Loucy (cell line): ENCODE measurements around the gene RPTOR.

Experiments used
- H2AFZ ChIP-seq: fragments of 200-600 bp; sonication (generic); 2 replicates; pipeline ENCODE4 v1.6.0; 2016; ENCODE audit warnings: antibody characterized with exemption, mild to moderate bottlenecking, low read length, moderate library complexity
- H3F3A ChIP-seq: fragments of 200-600 bp; 2 replicates; pipeline ENCODE4 v1.6.0; 2016; ENCODE audit warnings: antibody characterized with exemption, low read depth, mild to moderate bottlenecking
- H3K27me3 ChIP-seq: fragments of 200-600 bp; sonication (generic); 2 replicates; pipeline ENCODE4 v1.6.1; 2014; ENCODE audit warnings: low read length, mild to moderate bottlenecking; ENCODE audit not compliant: insufficient read depth, poor library complexity, severe bottlenecking
- H3K36me3 ChIP-seq: fragments of 200-600 bp; sonication (generic); 2 replicates; pipeline ENCODE4 v1.6.1; 2016; ENCODE audit warnings: low read length; ENCODE audit not compliant: insufficient read depth
- H3K4me1 ChIP-seq: fragments of 200-600 bp; sonication (generic); 2 replicates; pipeline ENCODE4 v1.5.1; 2014; ENCODE audit warnings: low read length, mild to moderate bottlenecking; ENCODE audit not compliant: insufficient read depth, poor library complexity, severe bottlenecking
- H3K4me2 ChIP-seq: fragments of 200-600 bp; sonication (generic); 2 replicates; pipeline ENCODE4 v1.6.0; 2014; ENCODE audit warnings: antibody characterized with exemption, low read length, low read depth, mild to moderate bottlenecking; ENCODE audit not compliant: poor library complexity, severe bottlenecking
- H3K4me3 ChIP-seq: fragments of 200-600 bp; sonication (generic); 2 replicates; pipeline ENCODE4 v1.5.1; 2014; ENCODE audit warnings: low read length, mild to moderate bottlenecking, mixed read lengths; ENCODE audit not compliant: poor library complexity, severe bottlenecking
- H3K79me2 ChIP-seq: fragments of 200-600 bp; sonication (generic); 2 replicates; pipeline ENCODE4 v1.6.1; 2014; ENCODE audit warnings: low read length; ENCODE audit not compliant: insufficient read depth
- H3K9ac ChIP-seq: fragments of 200-600 bp; sonication (generic); 2 replicates; pipeline ENCODE4 v1.6.0; 2014; ENCODE audit warnings: mild to moderate bottlenecking, low read depth, low read length, moderate library complexity; ENCODE audit not compliant: poor library complexity, severe bottlenecking
- H3K9me2 ChIP-seq: fragments of 200-600 bp; sonication (generic); replicated peaks from 2 replicates; pipeline ENCODE4 v1.6.1; 2016; ENCODE audit warnings: low read depth, low read length, mixed read lengths
- H3K9me3 ChIP-seq: fragments of 200-600 bp; sonication (generic); 2 replicates; pipeline ENCODE4 v1.6.1; 2014; ENCODE audit warnings: mild to moderate bottlenecking, antibody characterized with exemption, low read length, low read depth; ENCODE audit not compliant: insufficient read depth
- H4K20me1 ChIP-seq: fragments of 200-600 bp; sonication (generic); 2 replicates; pipeline ENCODE4 v1.6.0; 2014; ENCODE audit warnings: antibody characterized with exemption, low read length, mild to moderate bottlenecking; ENCODE audit not compliant: insufficient read depth, poor library complexity, severe bottlenecking
- EZH2phosphoT487 ChIP-seq: fragments of 200-600 bp; IDR thresholded peaks from 2 replicates; pipeline ENCODE4 v1.6.1; 2018; ENCODE audit warnings: antibody characterized with exemption, mild to moderate bottlenecking, moderate library complexity, borderline replicate concordance
- TF ChIP-seq, protein P1 (sequence below): fragments of 200-600 bp; sonication (generic); conservative IDR thresholded peaks from 2 replicates; pipeline ENCODE4 v1.5.1; 2014; ENCODE audit warnings: mild to moderate bottlenecking, antibody characterized with exemption, low read length

Gene RPTOR

GRCh38 chr17:80870401-80870800, 325.8 kb downstream of the RPTOR start:
- TF ChIP-seq, protein P1, sequence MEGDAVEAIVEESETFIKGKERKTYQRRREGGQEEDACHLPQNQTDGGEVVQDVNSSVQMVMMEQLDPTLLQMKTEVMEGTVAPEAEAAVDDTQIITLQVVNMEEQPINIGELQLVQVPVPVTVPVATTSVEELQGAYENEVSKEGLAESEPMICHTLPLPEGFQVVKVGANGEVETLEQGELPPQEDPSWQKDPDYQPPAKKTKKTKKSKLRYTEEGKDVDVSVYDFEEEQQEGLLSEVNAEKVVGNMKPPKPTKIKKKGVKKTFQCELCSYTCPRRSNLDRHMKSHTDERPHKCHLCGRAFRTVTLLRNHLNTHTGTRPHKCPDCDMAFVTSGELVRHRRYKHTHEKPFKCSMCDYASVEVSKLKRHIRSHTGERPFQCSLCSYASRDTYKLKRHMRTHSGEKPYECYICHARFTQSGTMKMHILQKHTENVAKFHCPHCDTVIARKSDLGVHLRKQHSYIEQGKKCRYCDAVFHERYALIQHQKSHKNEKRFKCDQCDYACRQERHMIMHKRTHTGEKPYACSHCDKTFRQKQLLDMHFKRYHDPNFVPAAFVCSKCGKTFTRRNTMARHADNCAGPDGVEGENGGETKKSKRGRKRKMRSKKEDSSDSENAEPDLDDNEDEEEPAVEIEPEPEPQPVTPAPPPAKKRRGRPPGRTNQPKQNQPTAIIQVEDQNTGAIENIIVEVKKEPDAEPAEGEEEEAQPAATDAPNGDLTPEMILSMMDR = peak; percentile 55
- TF ChIP-seq EZH2phosphoT487 = no peak
- peak overlapping the region; percentile 69 for H3K9ac ChIP-seq
- no peaks in the 10 kb centered on the region for H4K20me1 ChIP-seq
- peaks cover 9% of the 10 kb centered on the region; the same call in 1 of the 2 replicates for H3F3A ChIP-seq
- H3K9me2 ChIP-seq = no peaks in the 10 kb centered on the region
- H3K4me1 ChIP-seq = peaks cover 82% of the 10 kb centered on the region
- peak overlapping the region; percentile 64 for H3K4me3 ChIP-seq
- no peaks in the 10 kb centered on the region for H3K36me3 ChIP-seq
- H3K4me2 ChIP-seq = peak overlapping the region; percentile 82
- H3K27me3 ChIP-seq = no peaks in the 10 kb centered on the region
- H3K79me2 ChIP-seq = peaks cover 4% of the 10 kb centered on the region; the same call in 1 of the 2 replicates
- H3K9me3 ChIP-seq = no peaks in the 10 kb centered on the region
- no peak overlapping the region for H2AFZ ChIP-seq

- Histone ChIP-seq H3K4me2 (peak overlapping the region; percentile 82), H2AFZ (no peak overlapping the region), H3K79me2 (peaks cover 4% of the 10 kb centered on the region; the same call in 1 of the 2 replicates), H3F3A (peaks cover 9% of the 10 kb centered on the region; the same call in 1 of the 2 replicates), H3K36me3 (no peaks in the 10 kb centered on the region), H3K4me1 (peaks cover 81% of the 10 kb centered on the region), H3K4me3 (peak overlapping the region; percentile 64), H4K20me1 (no peaks in the 10 kb centered on the region), H3K27me3 (no peaks in the 10 kb centered on the region), H3K9ac (peak overlapping the region; percentile 69), H3K9me2 (no peaks in the 10 kb centered on the region), H3K9me3 (no peaks in the 10 kb centered on the region)
- TF ChIP-seq, protein P1 = no peak
- TF ChIP-seq EZH2phosphoT487 = no peak
These were observed 326.7 kb downstream of the RPTOR start for GRCh38 chr17:80871341-80871740.

GRCh38 chr17:80872001-80872500, 327.4 kb downstream of the RPTOR start:
- Histone ChIP-seq H3K4me3 (peak overlapping the region; percentile 64), H3K36me3 (no peaks in the 10 kb centered on the region), H3K9me2 (no peaks in the 10 kb centered on the region), H3K79me2 (peaks cover 4% of the 10 kb centered on the region; the same call in 1 of the 2 replicates), H2AFZ (no peak overlapping the region), H4K20me1 (no peaks in the 10 kb centered on the region), H3K4me1 (peaks cover 78% of the 10 kb centered on the region), H3F3A (peaks cover 9% of the 10 kb centered on the region; the same call in 1 of the 2 replicates), H3K9ac (peak overlapping the region; percentile 69), H3K9me3 (no peaks in the 10 kb centered on the region), H3K27me3 (no peaks in the 10 kb centered on the region), H3K4me2 (peak overlapping the region; percentile 82)
- TF ChIP-seq EZH2phosphoT487 = no peak
- TF ChIP-seq, protein P1 = no peak
